ENCODE results near the gene CES2. TPM values are rescaled to one million over a fixed set of nuclear protein-coding genes. Genes with fewer than 3 reads are reported as not detected.

CES2 gene
- total RNA-seq, 4 donors from 2014 or later = 15.0 to 51.0 (median 26.0) TPM

GRCh38 chr16:66926961-66927436, 8.3 kb upstream of the CES2 start:
- Histone ChIP-seq H3K27me3 (no peaks in the 10 kb centered on the region), H3K4me3 (no peak overlapping the region), H3K9me3 (no peaks in the 10 kb centered on the region), H3K4me1 (peaks cover 0 to 4% of the 10 kb centered on the region in 2 donors), H3K36me3 (no peaks in the 10 kb centered on the region), H3K27ac (peak overlapping the region in 1 of 2 donors; percentile 82)
- intact Hi-C loops (cut with DNase I; ENCODE audit: low total_unique reads) = no loop called here
- no peak for DNase-seq
- TF ChIP-seq POLR2A (IDR thresholded peaks at IDR 0.05) = no peak
- no peak for TF ChIP-seq CTCF (IDR thresholded peaks at IDR 0.05)

- no peak overlapping the region for H3K4me3 ChIP-seq
- H3K9me3 ChIP-seq = no peaks in the 10 kb centered on the region
- intact Hi-C loops (cut with DNase I; ENCODE audit: low total_unique reads) = no loop called here
- no peaks in the 10 kb centered on the region for H3K36me3 ChIP-seq
- TF ChIP-seq CTCF (IDR thresholded peaks at IDR 0.05) = no peak
- no peak for TF ChIP-seq POLR2A (IDR thresholded peaks at IDR 0.05)
- H3K27ac ChIP-seq = no peak overlapping the region
- H3K27me3 ChIP-seq = no peaks in the 10 kb centered on the region
- peaks cover 0 to 11% of the 10 kb centered on the region in 2 donors for H3K4me1 ChIP-seq
- no peak for DNase-seq
These were observed 7.2 kb upstream of the CES2 start for GRCh38 chr16:66927918-66928649.

- TF ChIP-seq CTCF (IDR thresholded peaks at IDR 0.05) = peak in 1 of 4 experiments; percentile 19
- no peak for TF ChIP-seq POLR2A (IDR thresholded peaks at IDR 0.05)
- H3K4me3 ChIP-seq = no peak overlapping the region
- H3K36me3 ChIP-seq = no peaks in the 10 kb centered on the region
- H3K4me1 ChIP-seq = peaks cover 0 to 16% of the 10 kb centered on the region in 2 donors
- H3K27me3 ChIP-seq = no peaks in the 10 kb centered on the region
- intact Hi-C loops (cut with DNase I; ENCODE audit: low total_unique reads) = no loop called here
- no peak for DNase-seq
- H3K9me3 ChIP-seq = no peaks in the 10 kb centered on the region
- H3K27ac ChIP-seq = no peak overlapping the region
These were observed 6.5 kb upstream of the CES2 start for GRCh38 chr16:66928702-66929388.

GRCh38 chr16:66930189-66930588, 5.1 kb upstream of the CES2 start:
- Histone ChIP-seq H3K4me1 (peaks cover 0 to 13% of the 10 kb centered on the region in 2 donors), H3K9me3 (no peaks in the 10 kb centered on the region), H3K36me3 (no peaks in the 10 kb centered on the region), H3K27ac (no peak overlapping the region), H3K4me3 (no peak overlapping the region), H3K27me3 (no peaks in the 10 kb centered on the region)
- intact Hi-C loops (cut with DNase I; ENCODE audit: low total_unique reads) = no loop called here
- no peak for TF ChIP-seq CTCF (IDR thresholded peaks at IDR 0.05)
- no peak for TF ChIP-seq POLR2A (IDR thresholded peaks at IDR 0.05)
- no peak for DNase-seq

- Histone ChIP-seq H3K36me3 (no peaks in the 10 kb centered on the region), H3K27me3 (no peaks in the 10 kb centered on the region), H3K4me1 (peaks cover 0 to 28% of the 10 kb centered on the region in 2 donors), H3K27ac (no peak overlapping the region), H3K4me3 (no peak overlapping the region), H3K9me3 (no peaks in the 10 kb centered on the region)
- no peak for DNase-seq
- intact Hi-C loops (cut with DNase I; ENCODE audit: low total_unique reads) = no loop called here
- TF ChIP-seq CTCF (IDR thresholded peaks at IDR 0.05) (no peak), POLR2A (IDR thresholded peaks at IDR 0.05) (no peak)
These were observed 3.7 kb upstream of the CES2 start for GRCh38 chr16:66931665-66932064.
